ENCODE measurements around the gene DERA.
"Not testable (repeated sequence)": the region's sequence is repeated elsewhere in the genome, so short reads cannot be mapped to it uniquely, and the experiment has no call there.

DERA gene

GRCh38 chr12:15967053-15967452 lies 55.9 kb downstream of the DERA start:
- DNase-seq: not testable (repeated sequence)

DNA sequence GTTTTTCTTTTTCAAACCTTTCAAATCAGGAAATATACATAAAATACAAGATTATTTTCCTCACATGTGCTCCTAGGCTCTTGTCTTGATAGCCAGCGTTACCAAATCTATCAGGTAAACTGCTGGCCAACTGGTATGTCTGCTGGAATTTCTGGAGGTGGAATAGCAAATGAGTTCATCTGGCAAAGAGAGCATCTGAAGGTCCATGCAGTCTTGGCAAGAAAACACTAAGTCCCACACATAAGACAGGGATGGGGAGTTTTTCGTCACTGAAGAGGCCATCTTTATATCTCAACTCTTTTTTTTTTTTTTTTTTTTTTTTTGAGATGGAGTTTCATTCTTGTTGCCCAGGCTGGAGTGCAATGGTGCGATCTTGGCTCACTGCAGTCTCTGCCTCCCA lies 60.1 kb downstream of the DERA start:
- no peak for DNase-seq

- no peak for DNase-seq
Observed at GRCh38 chr12:15972894-15973293, 61.8 kb downstream of the DERA start.

- DNase-seq: no peak
Observed at GRCh38 chr12:15977999-15978951, 67.1 kb downstream of the DERA start.

DNA sequence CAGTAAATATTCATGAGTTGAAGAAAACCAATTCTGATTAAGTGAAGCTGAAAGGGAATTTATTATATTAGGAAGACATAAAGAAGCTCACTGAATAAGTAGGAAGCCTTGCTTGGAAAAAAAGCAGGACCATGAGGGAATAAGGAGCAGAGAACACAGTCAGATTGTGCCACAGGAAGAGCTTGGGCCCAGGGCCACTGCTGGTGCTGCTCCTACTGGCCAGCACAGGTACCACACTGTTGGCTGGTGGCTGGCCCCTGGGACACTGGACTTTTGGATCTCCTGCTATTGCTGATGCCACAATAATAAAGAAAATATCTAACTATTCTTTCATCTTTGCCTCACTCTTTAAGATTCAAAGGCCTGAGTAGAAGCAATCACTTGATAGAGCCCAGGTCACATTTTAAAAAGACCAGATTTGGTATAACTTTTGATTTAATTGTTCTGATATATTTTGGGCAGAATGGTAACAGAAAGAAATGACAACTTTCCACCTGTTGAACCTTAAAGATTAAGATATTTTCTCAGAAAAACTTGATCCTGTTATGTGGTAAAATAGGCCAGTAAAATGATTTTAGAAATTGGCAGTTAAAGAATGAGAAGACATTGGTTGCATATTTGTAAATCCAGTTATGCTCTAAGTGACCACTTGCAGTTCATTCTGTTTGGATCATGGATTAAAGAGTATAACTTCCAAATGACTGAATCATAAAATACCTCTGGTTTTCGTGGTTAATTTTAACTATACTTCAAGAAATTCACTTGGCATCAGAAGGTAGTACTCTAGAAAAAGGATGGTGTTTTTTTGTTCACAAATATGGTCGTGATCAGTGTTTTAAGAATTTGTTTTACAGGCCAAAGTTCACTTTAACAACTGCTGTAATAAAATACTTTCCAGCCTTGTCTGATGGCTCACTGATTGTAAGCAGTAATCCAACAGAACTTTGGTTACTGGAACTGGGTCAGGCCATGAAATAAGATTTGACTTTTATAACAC lies 68.3 kb downstream of the DERA start:
- no peak for DNase-seq

DNA sequence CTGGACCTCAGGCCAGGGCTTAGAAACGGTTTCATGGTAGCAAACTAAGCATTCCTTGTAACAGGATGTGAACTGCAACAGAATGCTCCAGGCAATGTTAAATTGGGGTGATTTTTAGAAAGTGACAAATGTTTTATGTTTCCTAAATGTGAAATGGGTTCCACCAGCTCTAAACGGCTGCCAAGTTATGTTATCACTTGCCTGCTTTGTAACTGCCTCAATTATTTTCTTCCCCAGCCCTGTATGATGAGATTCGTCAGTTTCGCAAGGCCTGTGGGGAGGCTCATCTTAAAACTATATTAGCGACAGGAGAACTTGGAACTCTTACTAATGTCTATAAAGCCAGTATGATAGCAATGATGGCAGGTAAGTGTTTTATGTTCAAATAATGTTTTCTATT lies 70.9 kb downstream of the DERA start:
- DNase-seq: no peak

GRCh38 chr12:15982471-15982870 lies 71.3 kb downstream of the DERA start:
- peak; percentile 18 for DNase-seq

DNA sequence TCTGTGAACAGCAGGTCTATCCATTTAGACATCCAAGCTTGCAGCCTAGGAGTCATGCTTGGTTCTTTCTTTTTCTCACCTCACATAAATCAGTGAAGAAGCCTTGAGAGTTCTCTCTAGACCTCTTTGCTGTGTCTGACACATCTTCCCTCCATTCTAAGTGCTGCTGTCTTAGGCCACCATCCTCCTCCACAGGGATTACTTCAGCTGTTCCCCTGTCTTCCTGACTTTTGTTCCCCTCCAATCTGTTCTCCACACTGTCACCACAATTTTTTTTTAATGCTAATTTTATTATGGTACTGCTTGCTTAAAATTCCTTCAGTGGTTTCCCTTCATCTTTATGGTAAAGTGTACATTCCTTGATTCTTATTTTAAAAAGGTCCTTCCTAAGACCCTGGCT lies 71.8 kb downstream of the DERA start:
- DNase-seq: no peak

DNA sequence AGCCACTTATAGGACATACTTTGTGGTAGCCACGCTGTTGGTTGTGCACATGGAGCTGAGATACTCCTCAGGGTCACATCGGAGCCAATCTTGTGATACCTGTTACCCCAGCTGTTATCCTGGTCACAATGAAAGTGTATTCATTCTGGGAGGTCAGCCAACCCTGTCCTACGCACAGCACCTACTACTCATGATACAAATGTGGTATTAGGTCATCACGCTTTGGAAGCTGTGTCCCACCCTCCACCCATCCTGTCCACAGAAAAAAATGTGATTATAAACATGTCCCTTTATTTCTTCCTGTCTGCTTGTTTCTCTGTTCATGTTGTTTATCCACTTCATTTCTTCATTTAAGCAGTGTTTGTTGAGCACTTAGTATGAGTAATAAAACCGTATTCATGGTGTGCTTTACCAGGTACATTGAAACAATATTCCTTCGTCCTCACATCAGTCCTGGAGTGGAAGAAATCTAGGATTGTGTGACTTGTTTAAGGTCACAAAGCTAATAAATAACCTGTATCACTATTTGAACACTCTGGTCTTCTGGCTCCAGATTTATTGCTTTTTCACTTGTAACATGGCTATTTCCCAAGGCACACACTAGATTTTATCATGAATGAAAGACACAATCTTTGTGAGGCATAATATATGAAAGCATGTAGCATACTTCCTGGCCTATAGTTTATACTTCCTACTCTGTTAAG lies 73.1 kb downstream of the DERA start:
- DNase-seq: peak; percentile 90

DNA sequence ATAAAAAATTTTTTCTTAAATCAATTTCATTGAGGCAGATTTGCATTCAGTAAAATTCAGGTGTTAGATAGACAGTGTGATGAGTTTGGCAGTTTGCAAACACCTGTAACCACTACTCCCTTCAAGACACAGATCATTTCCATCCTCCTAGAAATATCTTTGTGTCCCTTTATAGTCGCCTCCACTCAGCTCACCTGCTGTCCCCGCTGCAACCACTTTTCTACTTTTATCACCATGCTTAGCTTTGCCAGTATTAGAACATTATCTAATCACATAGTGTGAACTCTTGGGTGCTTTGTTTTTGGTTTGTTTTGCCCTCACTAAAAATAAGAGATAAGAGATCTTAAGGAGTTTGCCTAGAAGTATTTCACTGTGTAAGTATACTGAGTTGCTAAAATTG lies 73.8 kb downstream of the DERA start:
- DNase-seq: no peak

DNA sequence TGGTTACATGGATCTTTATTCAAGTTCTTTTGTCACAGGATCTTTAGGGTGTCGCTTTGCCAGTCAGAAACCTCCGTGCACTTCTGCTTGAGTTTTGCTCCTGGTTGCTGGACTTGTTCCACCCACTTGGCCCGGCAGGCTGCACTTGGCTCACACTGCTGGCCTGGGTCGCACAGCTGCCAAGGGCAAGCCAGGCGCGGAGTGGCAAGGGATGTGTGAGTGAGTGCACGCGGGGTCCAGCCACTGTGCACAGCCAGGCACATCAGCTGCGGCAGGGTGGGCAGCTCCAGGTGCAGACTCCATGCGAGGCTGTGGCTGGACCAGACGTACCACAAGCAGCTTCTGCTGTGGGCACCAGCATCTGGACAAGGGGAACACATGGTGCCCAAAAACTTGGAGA lies 76.6 kb downstream of the DERA start:
- no peak for DNase-seq

- DNase-seq: no peak
Observed at GRCh38 chr12:15988983-15989755, 78.0 kb downstream of the DERA start.

DNA sequence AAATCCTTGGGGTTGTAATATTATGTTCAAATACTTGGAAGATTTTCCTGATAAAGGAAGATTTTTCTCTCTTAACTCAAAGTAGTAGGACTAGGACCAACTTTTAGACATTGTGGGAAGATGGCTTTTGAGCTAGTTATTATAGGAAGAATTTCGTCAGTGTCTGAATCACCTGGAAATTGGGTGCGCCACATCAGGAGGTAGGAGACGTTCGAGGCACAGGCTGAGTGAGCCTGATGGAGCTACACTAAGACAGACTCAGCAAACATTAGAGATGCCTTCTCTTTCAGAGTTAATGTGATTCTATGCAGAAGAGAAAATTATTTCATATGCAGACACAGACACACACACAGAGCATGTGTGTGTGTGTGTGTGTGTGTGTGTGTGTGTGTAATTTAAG lies 84.7 kb downstream of the DERA start:
- no peak for DNase-seq

DNA sequence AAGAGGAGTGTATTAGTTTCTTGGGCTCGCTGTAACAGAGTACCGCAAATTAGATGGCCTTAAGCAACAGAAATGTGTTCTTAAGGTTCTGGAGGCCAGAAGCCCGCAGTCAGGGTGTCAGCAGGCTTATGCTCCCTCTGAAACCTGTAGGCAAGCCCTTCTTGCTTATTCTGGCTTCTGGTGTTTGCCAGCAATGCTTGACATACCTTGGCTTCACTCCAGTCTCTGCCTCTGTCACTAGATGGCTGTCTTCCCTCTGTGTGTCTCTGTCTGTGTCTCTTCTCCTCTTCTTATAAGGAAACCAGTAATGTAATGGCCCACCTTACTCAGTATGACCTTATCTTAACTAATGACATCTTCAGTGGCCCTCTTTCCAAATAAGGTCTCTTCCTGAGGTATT lies 85.1 kb downstream of the DERA start:
- DNase-seq: peak; percentile 75

DNA sequence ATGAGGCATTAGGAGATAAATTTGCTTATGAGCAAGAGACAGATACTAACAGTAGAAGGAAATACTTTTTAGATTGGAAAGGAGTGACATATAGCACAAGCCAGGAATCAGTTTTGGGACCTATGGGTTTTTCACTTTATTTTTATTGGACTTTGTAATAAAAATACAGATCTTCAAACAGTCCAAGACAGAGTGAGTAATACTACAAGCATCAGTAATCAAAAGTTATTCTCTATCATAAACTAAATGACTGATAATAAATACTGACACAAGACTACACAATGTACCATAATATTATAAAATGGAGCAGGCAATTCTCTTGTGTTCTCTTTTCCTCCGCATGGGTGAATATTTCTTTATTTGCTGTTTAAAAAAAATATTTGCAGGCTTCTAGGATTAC lies 85.8 kb downstream of the DERA start:
- no peak for DNase-seq

DNA sequence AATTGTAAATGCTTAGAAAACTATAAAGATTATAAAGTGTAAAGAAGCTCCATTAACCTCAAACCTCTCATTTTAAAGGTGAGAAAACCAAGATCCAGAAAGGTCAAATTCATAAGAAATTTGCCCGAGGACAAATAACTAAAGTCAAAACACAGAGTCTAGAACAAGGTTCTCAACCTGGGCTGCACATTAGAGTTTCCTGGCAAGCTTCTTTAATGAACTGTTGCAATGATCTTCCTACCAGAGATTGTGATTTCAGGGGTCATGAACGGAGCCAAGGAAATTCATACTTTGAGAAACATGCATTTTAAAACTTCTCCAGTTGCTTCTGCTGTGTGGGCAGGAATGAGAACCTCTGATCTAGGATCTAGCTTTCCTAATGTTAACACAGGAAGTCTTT lies 86.8 kb downstream of the DERA start:
- no peak for DNase-seq

GRCh38 chr12:16002880-16003279 lies 91.7 kb downstream of the DERA start:
- no peak for DNase-seq

DNA sequence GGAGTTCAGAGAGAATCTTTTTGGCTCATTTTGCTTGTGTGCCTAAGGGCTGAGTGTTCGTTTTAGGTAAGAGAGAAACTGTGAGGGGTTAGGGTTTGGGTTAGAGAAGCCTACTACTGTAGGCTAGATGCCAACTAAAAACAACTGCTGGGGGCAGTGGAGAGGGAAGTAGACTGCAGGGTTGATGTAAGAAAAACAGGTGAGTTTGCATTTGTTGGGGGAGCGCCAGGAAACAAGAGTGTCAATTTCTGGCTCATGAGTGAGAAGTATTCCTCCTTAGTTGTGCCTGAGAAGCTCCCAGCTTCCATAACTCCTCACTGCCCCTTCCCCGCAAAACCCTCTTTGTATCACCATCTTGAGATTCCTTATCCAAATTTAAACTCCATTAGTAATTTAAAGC lies 92.3 kb downstream of the DERA start:
- DNase-seq: peak; percentile 25

GRCh38 chr12:16006752-16007151 lies 95.6 kb downstream of the DERA start:
- no peak for DNase-seq

GRCh38 chr12:16008421-16008824 lies 97.3 kb downstream of the DERA start:
- no peak for DNase-seq

DNA sequence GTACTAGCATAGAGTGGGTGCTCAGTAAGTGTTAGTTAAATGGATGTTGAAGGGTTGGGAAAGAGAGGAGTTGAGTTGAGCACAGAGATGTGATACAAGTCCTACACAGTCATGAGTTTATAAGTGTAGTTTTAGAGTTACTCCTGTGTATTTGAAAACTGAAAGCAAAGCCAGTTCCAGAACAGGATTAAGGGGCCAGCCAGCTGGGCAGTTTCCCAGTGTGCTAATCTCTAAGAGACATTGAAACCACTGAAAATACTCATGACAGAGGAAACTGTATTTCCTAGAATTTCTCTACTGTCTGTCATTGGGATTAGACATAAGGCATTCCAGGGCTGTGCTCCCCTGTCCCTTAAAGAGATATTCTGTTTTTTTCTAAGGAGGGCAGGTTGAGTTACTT lies 101.0 kb downstream of the DERA start:
- DNase-seq: no peak

- not testable (repeated sequence) for DNase-seq
Observed at GRCh38 chr12:16013722-16014121, 102.6 kb downstream of the DERA start.
